ENCODE data around the gene TSNAXIP1.

Gene TSNAXIP1

DNA sequence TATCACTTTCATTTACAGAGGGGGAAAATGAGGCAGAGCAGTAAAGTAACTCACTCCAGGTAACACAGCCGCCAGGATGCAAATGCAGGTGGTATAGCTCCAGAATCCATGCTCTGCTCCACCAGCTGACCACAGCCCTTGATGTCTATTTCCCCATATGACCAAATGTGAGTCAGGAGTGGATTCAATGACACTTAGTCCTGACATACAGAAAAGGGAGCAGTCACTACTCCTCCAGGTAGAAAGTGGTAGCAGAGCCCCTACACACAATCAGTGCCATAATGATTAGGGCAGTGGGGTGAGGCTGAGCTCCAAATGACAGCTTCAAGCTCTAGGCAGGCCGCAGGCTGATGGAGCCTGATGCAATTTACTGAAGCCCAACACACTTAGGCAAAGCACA lies 44.3 kb upstream of the TSNAXIP1 start:
- TF ChIP-seq, protein P1, sequence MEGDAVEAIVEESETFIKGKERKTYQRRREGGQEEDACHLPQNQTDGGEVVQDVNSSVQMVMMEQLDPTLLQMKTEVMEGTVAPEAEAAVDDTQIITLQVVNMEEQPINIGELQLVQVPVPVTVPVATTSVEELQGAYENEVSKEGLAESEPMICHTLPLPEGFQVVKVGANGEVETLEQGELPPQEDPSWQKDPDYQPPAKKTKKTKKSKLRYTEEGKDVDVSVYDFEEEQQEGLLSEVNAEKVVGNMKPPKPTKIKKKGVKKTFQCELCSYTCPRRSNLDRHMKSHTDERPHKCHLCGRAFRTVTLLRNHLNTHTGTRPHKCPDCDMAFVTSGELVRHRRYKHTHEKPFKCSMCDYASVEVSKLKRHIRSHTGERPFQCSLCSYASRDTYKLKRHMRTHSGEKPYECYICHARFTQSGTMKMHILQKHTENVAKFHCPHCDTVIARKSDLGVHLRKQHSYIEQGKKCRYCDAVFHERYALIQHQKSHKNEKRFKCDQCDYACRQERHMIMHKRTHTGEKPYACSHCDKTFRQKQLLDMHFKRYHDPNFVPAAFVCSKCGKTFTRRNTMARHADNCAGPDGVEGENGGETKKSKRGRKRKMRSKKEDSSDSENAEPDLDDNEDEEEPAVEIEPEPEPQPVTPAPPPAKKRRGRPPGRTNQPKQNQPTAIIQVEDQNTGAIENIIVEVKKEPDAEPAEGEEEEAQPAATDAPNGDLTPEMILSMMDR (IDR thresholded peaks at IDR 0.05; ENCODE audit: low read length, missing control alignments): no peak
- H3K4me3 ChIP-seq (replicated peaks; ENCODE audit: low read depth, low read length): no peak overlapping the region
- no peak for DNase-seq (ENCODE audit: low read depth)

DNA sequence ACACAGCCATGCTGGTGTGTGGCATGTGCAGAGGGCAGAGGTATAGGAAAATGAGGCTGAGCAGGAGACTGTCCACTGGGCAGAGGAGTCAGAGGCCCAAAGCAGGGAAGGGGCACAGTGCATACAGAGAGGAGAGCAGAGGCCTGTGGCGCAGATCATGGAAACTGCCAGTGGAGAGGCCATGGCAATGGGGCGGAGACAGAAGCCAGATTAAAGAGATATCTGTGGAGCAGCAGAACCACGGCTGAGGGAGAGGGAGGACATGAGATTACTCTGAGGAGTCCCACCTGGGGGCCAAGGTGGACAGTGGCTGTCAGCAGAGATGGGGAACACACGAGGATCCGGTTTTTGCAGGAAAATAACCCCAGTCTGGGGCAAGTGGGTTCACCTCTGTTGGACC lies 43.6 kb upstream of the TSNAXIP1 start:
- TF ChIP-seq, protein P1 (IDR thresholded peaks at IDR 0.05; ENCODE audit: low read length, missing control alignments): no peak
- no peak for DNase-seq (ENCODE audit: low read depth)
- H3K4me3 ChIP-seq (replicated peaks; ENCODE audit: low read depth, low read length): no peak overlapping the region

GRCh38 chr16:67764158-67764667 lies 42.5 kb upstream of the TSNAXIP1 start:
- DNase-seq (ENCODE audit: low read depth): no peak
- H3K4me3 ChIP-seq (replicated peaks; ENCODE audit: low read depth, low read length): no peak overlapping the region
- TF ChIP-seq, protein P1 (IDR thresholded peaks at IDR 0.05; ENCODE audit: low read length, missing control alignments): no peak

DNA sequence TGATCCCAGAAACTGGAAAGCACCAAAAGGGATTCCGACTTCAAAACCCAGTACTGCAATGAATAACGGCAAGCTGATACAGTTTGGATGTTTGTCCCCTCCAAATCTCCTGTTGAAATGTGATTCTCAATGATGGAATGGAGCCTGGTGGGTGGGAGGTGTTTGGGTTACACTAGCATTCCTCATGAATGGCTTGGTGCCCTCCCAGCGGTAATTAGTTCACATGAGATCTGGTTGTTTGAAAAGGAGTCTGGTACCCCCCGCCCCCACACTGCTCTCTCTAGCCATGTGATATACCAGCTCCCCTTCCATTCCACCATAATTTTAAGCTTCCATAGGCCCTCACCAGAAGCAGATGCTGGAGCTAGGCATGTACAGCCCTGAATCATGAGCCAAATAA lies 40.4 kb upstream of the TSNAXIP1 start:
- DNase-seq (ENCODE audit: low read depth): no peak
- H3K4me3 ChIP-seq (replicated peaks; ENCODE audit: low read depth, low read length): no peak overlapping the region
- TF ChIP-seq, protein P1 (IDR thresholded peaks at IDR 0.05; ENCODE audit: low read length, missing control alignments): no peak

DNA sequence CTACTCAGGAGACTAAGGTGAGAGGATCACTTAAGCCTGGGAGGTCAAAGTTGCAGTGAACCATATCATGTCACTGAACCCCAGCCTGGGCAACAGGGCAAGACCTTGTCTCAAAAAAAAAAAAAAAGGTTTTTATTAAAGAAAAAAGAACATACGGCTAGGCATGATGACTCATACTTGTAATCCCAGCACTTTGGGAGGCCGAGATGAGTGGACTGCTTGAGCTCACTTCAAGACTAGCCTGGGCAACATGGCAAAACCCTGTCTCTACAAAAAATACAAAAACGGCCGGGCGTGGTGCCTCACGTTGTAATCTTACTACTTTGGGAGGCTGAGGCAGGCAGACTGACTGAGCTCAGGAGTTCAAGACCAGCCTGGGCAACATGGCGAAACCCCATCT lies 38.7 kb upstream of the TSNAXIP1 start:
- TF ChIP-seq, protein P1 (IDR thresholded peaks at IDR 0.05; ENCODE audit: low read length, missing control alignments): no peak
- DNase-seq (ENCODE audit: low read depth): peak; percentile 66
- H3K4me3 ChIP-seq (replicated peaks; ENCODE audit: low read depth, low read length): no peak overlapping the region

GRCh38 chr16:67770346-67770991 lies 36.2 kb upstream of the TSNAXIP1 start:
- DNase-seq (ENCODE audit: low read depth): peak; percentile 53
- TF ChIP-seq, protein P1 (IDR thresholded peaks at IDR 0.05; ENCODE audit: low read length, missing control alignments): no peak
- no peak overlapping the region for H3K4me3 ChIP-seq (replicated peaks; ENCODE audit: low read depth, low read length)

DNA sequence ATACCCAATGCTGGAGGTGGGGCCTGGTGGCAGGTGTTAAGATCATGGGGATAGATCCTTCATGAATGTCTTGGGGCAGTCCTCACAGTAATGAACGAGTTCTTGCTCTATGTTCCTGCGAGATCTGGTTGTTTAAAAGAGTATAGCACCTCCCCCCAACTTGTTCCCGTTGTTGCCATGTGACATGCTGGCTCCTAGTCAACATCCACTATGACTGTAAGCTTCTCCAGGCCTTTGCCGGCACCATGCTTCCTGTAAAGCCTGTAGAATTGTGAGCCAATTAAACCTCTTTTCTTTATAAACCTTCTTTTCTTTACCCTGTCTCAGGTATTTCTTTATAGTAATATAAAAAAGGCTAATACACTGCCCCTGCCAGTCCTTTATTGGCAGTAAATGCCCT lies 33.6 kb upstream of the TSNAXIP1 start:
- TF ChIP-seq, protein P1 (IDR thresholded peaks at IDR 0.05; ENCODE audit: low read length, missing control alignments): no peak
- DNase-seq (ENCODE audit: low read depth): peak; percentile 58
- H3K4me3 ChIP-seq (replicated peaks; ENCODE audit: low read depth, low read length): no peak overlapping the region
